8988T (cell line): ENCODE data around the gene ANKS1B.

ENCODE experiments used
- DNase-seq: peaks from one replicate; pipeline ENCODE4 v3.0.0; 2011

Gene ANKS1B

DNA sequence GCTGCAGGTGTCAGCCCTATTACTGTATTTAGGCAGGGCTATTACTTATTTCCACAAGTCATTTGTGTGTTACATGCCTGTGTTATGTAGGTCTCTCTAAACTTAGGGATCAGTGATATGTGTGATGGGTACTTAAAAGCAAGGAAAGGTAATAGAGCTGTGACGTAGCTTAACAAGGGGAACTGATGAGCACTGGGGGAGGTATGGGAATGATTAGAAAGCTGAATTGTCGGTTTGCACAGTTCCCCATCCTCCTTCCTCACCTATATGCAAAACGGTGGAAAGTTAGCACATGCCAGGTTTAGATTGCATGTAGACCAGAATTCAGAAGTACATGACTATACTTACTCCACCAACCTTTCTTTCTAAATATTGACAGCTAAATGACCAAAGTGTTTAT lies 831.4 kb downstream of the ANKS1B start:
- DNase-seq: no peak

DNA sequence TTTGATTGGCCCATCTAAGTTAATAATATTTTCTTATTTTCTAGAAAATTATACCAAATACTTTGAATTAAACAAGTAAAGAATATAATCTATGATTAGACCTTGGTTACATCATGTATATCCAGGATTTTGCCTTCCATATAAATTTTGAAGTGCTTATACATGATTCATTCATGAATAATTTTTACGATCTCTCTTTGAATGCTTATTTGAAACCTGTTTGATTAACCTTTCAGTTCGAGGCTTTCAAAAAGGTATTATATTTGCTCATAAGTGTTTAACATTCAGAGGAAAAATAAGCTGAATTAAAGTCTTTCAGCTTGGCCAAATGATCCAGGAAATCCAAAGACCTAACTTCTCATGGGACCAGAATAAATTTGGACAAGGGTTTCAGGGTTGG lies 832.4 kb downstream of the ANKS1B start:
- DNase-seq: no peak

GRCh38 chr12:99151744-99152143 lies 833.0 kb downstream of the ANKS1B start:
- DNase-seq: no peak

GRCh38 chr12:99147130-99147529 lies 837.6 kb downstream of the ANKS1B start:
- no peak for DNase-seq

DNA sequence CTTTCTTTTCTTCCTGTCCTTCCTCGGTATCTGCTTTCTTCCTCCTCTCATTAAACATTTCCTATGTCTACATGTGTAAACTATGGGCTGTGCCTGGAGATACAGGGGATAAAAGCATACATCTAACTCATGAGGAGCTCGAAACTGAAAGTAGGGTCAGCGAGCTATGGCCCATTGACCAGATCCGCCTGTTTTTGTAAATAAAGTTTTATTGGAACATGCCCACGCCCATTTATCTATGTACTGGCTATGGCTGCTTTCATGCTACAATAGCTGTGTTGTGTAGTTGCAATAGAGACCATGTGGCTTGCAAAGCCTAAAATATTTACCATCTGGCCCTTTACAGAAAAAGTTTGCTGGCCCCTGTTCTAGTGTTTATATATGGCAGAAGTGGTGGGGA lies 838.0 kb downstream of the ANKS1B start:
- no peak for DNase-seq

- no peak for DNase-seq
Observed at GRCh38 chr12:99146185-99146584, 838.6 kb downstream of the ANKS1B start.

- no peak for DNase-seq
Observed at GRCh38 chr12:99142651-99143050, 842.1 kb downstream of the ANKS1B start.

- no peak for DNase-seq
Observed at GRCh38 chr12:99140017-99140720, 844.6 kb downstream of the ANKS1B start.

- DNase-seq: no peak
Observed at GRCh38 chr12:99138393-99138792, 846.3 kb downstream of the ANKS1B start.

DNA sequence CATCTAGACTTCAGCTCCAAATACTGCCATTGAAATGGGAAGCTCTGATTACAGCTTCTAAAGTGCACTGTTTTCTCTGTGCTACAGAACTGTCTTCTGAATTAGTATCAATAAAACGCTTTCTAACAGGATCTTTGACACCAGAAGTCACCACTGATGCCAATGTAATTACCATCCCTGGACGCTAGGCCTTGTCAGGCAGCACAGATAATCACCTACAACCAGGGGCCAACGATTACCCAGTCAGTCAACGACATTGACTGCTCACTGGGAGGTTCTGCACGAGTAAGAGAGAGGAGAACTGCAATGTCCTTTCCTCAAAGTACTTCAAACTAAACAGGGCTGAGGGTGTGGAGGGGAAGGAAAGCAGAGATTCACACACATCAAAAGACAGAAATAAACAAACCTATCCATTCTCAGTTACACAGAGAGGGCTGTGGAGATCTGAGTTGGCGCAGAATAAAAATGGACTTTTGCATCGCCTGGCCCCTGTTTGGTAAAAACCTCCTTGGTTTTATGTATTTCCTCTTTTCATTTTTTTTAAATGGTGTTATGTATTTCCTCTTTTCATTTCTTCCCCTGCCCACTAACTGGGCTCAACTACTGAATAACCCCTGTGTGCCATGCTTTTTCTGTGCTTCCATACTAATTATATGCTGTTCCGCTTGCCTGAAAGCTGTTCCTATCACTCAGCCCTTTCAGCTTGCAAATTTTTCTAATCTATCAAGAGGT lies 847.4 kb downstream of the ANKS1B start:
- no peak for DNase-seq

DNA sequence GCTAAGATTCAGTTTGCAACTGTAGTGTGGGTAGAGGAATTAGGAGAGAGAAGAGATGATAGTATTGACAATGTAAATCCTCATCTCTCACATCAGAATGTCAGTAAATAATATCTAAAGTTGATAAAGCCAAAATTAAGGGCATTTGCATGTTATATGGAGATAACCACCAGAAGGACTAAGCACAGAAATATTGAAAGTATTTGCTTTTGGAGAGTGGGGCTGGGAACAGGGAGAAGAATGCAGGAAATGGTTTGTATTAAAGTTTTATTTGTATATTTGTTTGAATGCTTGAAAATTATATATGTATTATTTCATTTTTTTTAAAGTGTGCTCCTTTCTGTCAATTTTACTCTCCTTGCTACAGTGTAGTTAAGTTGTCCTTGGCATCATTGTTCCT lies 848.2 kb downstream of the ANKS1B start:
- no peak for DNase-seq

DNA sequence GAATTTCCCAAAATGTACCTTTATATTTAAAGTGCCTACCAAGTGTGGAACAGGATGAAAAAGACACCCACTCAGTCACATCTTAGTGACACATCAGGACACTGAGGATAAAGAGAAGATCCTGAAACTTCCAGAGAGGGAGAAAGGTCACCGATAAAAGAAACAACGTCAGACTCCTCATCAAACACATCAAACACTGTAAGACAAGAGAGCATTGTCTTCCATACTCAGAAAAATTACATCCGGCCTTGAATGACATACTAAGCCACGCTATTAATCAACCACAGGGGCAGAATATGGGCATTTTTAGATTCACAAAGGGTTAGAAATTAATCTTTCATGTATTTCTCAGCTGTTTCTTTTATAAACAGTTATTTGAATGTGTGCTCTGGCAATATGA lies 849.4 kb downstream of the ANKS1B start:
- no peak for DNase-seq

GRCh38 chr12:99133401-99133800 lies 851.3 kb downstream of the ANKS1B start:
- no peak for DNase-seq

GRCh38 chr12:99131751-99132199 lies 853.0 kb downstream of the ANKS1B start:
- no peak for DNase-seq

GRCh38 chr12:99130808-99131553 lies 853.8 kb downstream of the ANKS1B start:
- no peak for DNase-seq

- DNase-seq: no peak
Observed at GRCh38 chr12:99128246-99128802, 856.4 kb downstream of the ANKS1B start.

- no peak for DNase-seq
Observed at GRCh38 chr12:99122959-99123358, 861.8 kb downstream of the ANKS1B start.

DNA sequence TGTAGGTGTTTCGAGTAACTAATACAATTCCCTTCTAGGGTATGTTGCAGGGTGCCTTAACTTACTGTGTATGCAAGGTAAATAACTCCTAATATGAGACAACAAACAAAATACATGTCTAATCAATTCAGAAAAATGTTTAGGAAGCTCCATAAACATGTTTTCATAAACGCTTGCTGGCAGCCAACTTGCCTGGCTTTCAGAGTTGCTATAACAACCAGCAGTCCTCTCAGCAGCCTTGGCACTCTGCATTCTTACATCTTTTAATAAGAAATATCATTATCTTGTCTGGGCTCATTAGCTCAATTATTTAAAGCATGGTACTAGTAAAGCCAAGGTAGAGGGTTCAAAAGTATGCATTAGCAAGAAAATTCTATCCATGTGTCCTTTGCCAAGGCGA lies 862.2 kb downstream of the ANKS1B start:
- no peak for DNase-seq

DNA sequence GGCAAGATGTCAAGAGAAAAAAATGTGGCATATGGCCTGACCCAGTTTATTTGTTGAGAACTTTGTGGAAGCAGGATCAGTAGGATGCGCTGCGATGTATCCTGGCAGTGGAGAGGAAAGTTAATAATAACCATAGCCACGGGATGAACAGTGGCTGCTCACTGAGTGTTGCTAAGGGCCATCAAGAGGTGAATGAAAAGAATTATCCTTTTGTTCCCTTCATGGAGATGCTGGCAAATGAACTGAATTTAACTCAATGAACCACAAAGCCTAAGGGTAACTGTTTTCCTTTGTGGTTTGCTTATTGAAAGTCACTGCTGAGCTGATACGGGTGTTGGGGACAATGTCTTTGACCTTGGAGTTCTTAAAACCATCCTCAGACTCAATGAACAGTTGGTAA lies 863.2 kb downstream of the ANKS1B start:
- no peak for DNase-seq

- no peak for DNase-seq
Observed at GRCh38 chr12:99119943-99120342, 864.8 kb downstream of the ANKS1B start.

- no peak for DNase-seq
Observed at GRCh38 chr12:99119449-99119848, 865.3 kb downstream of the ANKS1B start.

GRCh38 chr12:99111600-99111999 lies 873.1 kb downstream of the ANKS1B start:
- no peak for DNase-seq

DNA sequence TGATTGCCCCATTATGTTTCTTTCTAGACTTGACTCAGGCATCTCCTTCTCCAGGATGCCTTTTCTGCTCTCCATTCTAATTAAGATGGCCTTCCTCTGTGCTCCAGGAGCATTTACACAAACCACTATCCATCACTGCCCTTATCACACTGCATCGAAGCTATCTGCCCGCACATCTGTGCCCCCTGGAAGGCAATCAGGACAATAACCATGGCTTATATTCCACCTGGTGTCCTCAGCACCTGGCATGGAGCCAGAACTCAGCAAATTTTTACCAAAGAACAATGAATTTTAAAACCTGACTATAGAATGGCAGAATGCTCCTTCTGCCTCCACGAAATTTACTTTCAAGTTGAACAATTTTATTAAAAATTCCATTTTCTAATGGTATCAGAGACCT lies 873.9 kb downstream of the ANKS1B start:
- DNase-seq: no peak

DNA sequence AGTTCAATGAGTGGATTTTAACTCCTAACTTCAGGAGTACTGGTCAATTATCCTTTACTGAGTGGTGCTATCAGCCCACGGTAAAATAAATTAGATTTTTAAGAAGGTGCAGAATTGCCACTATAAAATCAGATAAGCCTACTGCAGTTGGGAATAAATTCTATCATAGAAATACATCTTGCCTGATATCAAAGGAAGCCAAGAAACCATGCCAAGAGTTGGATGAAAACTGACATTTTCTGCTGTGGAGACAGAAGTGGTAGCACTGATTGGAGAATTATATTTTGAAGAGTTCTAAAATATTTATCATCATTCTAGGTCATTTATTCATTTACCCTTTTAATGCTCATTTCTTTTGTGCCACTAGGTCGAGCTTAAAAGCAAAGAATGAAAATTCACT lies 874.5 kb downstream of the ANKS1B start:
- DNase-seq: no peak
